Measurements from ENCODE around the gene MOB3B.
A peak's percentile ranks its signal among the peaks of the same experiment; 100 is the strongest.

MOB3B gene

GRCh38 chr9:27392451-27392850 is 137.2 kb downstream of the MOB3B start:
- TF ChIP-seq CTCF (IDR thresholded peaks at IDR 0.05; ENCODE audit: low read depth, low read length, missing control alignments), result no peak
- DNase-seq (ENCODE audit: low read depth), result no peak
- no peak overlapping the region for H3K4me3 ChIP-seq (ENCODE audit: low read depth, low read length)

- no peak overlapping the region for H3K4me3 ChIP-seq (ENCODE audit: low read depth, low read length)
- no peak for TF ChIP-seq CTCF (IDR thresholded peaks at IDR 0.05; ENCODE audit: low read depth, low read length, missing control alignments)
- DNase-seq (ENCODE audit: low read depth), result no peak
Measured at GRCh38 chr9:27391040-27391895, 138.3 kb downstream of the MOB3B start.

DNA sequence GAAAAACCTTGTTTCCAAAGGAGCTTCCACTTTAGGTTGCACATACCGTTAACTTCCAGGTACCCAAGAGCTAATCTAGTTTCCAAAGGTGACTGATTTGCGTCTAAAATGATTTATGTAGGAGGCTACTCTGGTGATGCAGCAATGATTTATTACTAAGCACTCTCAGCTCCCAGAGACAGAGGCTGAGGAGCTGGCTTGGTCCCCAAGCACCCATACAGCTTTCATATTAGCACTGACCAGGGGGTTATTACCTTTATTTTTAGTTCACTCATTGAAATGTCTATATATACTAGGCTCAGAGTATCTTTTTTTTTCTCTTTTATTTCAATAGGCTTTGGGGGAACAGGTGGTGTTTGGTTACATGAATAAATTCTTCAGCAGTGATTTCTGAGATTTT is 141.5 kb downstream of the MOB3B start:
- no peak for DNase-seq (ENCODE audit: low read depth)
- no peak overlapping the region for H3K4me3 ChIP-seq (ENCODE audit: low read depth, low read length)
- TF ChIP-seq CTCF (IDR thresholded peaks at IDR 0.05; ENCODE audit: low read depth, low read length, missing control alignments), result no peak

- no peak overlapping the region for H3K4me3 ChIP-seq (ENCODE audit: low read depth, low read length)
- TF ChIP-seq CTCF (IDR thresholded peaks at IDR 0.05; ENCODE audit: low read depth, low read length, missing control alignments), result peak; percentile 15
- no peak for DNase-seq (ENCODE audit: low read depth)
Measured at GRCh38 chr9:27387722-27388121, 141.9 kb downstream of the MOB3B start.

DNA sequence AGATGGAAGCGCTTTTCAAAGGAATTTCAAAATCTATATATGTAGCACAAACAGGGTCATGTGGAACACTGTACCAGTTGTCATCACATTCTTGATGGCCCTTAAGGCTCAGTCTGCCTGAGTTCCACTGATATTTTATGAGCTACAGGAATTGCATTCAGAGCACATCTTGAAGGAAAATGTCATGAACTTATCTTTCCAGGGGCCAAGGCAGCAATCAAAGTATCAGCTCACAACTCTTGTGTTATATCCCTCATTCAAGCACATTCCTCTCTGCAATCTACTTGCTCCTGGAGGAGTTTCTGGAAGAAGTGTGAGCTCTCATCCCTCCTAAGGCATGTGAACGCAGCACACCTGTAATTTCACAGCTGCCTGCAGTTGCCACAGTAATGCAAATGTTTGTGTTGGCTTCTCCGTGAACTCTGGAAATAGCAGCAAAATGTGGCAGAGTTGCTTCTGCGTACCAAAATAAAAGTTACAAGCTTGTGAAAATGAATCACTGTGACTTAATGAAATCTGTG is 143.0 kb downstream of the MOB3B start:
- no peak for DNase-seq (ENCODE audit: low read depth)
- TF ChIP-seq CTCF (IDR thresholded peaks at IDR 0.05; ENCODE audit: low read depth, low read length, missing control alignments), result no peak
- no peak overlapping the region for H3K4me3 ChIP-seq (ENCODE audit: low read depth, low read length)

DNA sequence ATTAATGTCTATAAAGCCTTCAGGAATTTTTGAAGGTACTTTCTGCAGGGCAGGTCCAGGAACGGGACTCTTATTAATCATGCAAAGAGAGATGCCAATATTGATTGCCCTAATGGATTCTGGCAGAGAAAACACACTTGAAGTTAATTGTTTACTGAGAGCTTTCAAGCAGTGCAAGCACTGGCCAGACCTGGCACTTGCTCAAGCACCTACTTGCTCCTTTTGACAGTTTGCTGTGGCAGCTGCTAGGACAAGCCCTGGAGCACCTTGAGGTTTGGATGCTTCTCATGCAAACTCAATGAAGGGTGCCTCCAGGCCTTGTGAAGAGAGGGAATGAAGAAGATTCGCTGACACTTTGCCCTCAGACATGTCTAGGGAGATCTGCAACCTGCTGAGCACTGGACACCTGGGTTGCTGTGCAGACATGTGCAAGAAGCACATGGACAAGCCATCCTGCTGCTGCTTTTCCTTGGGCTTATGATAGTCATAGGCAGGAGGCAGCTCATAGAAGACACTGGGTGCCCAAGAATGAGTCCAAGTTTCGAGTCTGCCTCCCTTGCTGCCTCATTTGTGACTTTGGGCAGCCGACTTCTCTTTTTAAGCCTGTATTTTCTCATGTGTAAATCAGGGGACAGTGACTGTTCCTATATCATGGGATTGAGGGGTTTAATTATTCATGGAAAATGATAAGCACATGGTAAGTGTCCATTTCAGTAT is 143.8 kb downstream of the MOB3B start:
- DNase-seq (ENCODE audit: low read depth), result no peak
- TF ChIP-seq CTCF (IDR thresholded peaks at IDR 0.05; ENCODE audit: low read depth, low read length, missing control alignments), result no peak
- H3K4me3 ChIP-seq (ENCODE audit: low read depth, low read length), result no peak overlapping the region
